HepG2 (cell line): ENCODE results near the gene AHNAK. TPM values are rescaled to one million over a fixed set of nuclear protein-coding genes. Genes with fewer than 3 reads are reported as not detected.

ENCODE experiments used
- ATAC-seq: fragments of 200-7000 bp; cut with Tn5 transposase; 3 replicates; pipeline ENCODE4 v1.9.1; 2020; ENCODE audit warnings: mild to moderate bottlenecking, moderate library complexity
- BruUV-seq: library from RNA; stranded (reverse); fragments of 400-500 nt; replicated peaks from 2 replicates; lab custom pipeline; 2021; lab: Mats Ljungman, UMichigan
- CTCF ChIA-PET: fragments of 300-600 bp; formaldehyde crosslinking; extraction: SDS; loops from one replicate; lab custom pipeline; 2021; ENCODE audit warnings: low total read pairs, inconsistent platforms, low intra/inter-chr PET ratio; lab: Yijun Ruan, JAX
- POLR2A ChIA-PET: fragments of 350-600 bp; sonication (Branson Sonifier 250); formaldehyde crosslinking; loops from one replicate; lab custom pipeline; 2020; ENCODE audit warnings: antibody characterized with exemption, inconsistent platforms; lab: Yijun Ruan, JAX
- DNase-seq: peaks from one replicate; pipeline ENCODE4 v3.0.0-alpha.2; 2015; ENCODE audit warnings: low spot score
- FAIRE-seq: peaks from 3 replicates; lab custom pipeline; 2011; peaks lifted over from hg19 to GRCh38; lab: Jason Lieb, UNC
- H2AFZ ChIP-seq: one replicate; pipeline ENCODE4 v1.6.1; 2011; ENCODE audit warnings: low read length, inconsistent platforms
- H3K27ac ChIP-seq: fragments of 300-600 bp; 3 replicates; pipeline ENCODE4 v1.8.0; 2011; ENCODE audit warnings: mixed run types, mild to moderate bottlenecking, mixed read lengths, low read length, inconsistent platforms; ENCODE audit not compliant: insufficient read depth; ENCODE audit errors: extremely low read length
- H3K27me3 ChIP-seq, 2 experiments: fragments of 200-600 bp in 1 of 2; 2 replicates in 1 of 2; 3 replicates in 1 of 2; pipeline versions ENCODE4 v1.6.0 to v1.8.0; 2011; ENCODE audit warnings: low read length in 2 of 2, mild to moderate bottlenecking in 2 of 2, moderate library complexity in 2 of 2, inconsistent platforms in 1 of 2; ENCODE audit not compliant: insufficient read depth in 2 of 2, control insufficient read depth in 1 of 2
- H3K36me3 ChIP-seq, 2 experiments: fragments of 200-600 bp in 1 of 2; replicated peaks in 1 of 2; 2 replicates in 1 of 2; 3 replicates in 1 of 2; pipeline versions ENCODE4 v1.5.1 to v1.8.0; 2011; ENCODE audit warnings: low read length in 2 of 2, inconsistent platforms in 1 of 2; ENCODE audit not compliant: insufficient read depth in 2 of 2, control insufficient read depth in 1 of 2
- H3K4me1 ChIP-seq: 2 replicates; pipeline ENCODE4 v1.5.1; 2012; ENCODE audit warnings: low read length, inconsistent platforms; ENCODE audit not compliant: insufficient read depth
- H3K4me2 ChIP-seq: 2 replicates; pipeline ENCODE4 v1.6.0; 2011; ENCODE audit warnings: low read depth, low read length, inconsistent platforms
- H3K4me3 ChIP-seq, 3 experiments: fragments of 200-600 bp in 1 of 3; sonication (generic), shearing (Covaris generic) in 1 of 3; replicated peaks in 1 of 3; 2 replicates each; pipeline ENCODE4 v1.5.1; 2011 to 2016; ENCODE audit warnings: low read length in 3 of 3, inconsistent platforms in 2 of 3, low read depth in 2 of 3, mild to moderate bottlenecking in 2 of 3, control low read depth in 1 of 3, mixed read lengths in 1 of 3; ENCODE audit not compliant: insufficient read depth in 1 of 3
- H3K79me2 ChIP-seq: one replicate; pipeline ENCODE4 v1.6.1; 2011; ENCODE audit warnings: low read length, inconsistent platforms; ENCODE audit not compliant: insufficient read depth
- H3K9ac ChIP-seq: 2 replicates; pipeline ENCODE4 v1.6.0; 2011; ENCODE audit warnings: mild to moderate bottlenecking, low read depth, low read length, inconsistent platforms; ENCODE audit not compliant: insufficient read depth
- H3K9me3 ChIP-seq: 2 replicates; pipeline ENCODE4 v1.5.1; 2012; ENCODE audit warnings: mild to moderate bottlenecking, low read length
- H4K20me1 ChIP-seq: 2 replicates; pipeline ENCODE4 v1.6.0; 2011; ENCODE audit warnings: inconsistent platforms, mild to moderate bottlenecking, low read length, moderate library complexity; ENCODE audit not compliant: insufficient read depth
- DR1 ChIP-seq: sonication (generic); formaldehyde crosslinking; IDR thresholded peaks from 2 replicates; pipeline ENCODE4 v1.8.0; 2021; ENCODE audit warnings: mild to moderate bottlenecking, missing genetic modification reagents, inconsistent platforms
- EP300 ChIP-seq, 3 experiments: sonication (generic) in 1 of 3; formaldehyde crosslinking in 1 of 3; IDR thresholded peaks; 2 replicates each; pipeline versions ENCODE4 v1.5.1 to v1.6.1; 2011 to 2020; ENCODE audit warnings: low read depth in 2 of 3, low read length in 2 of 3, borderline replicate concordance in 1 of 3, improper control_type of control experiment in 1 of 3, mild to moderate bottlenecking in 1 of 3, missing genetic modification reagents in 1 of 3, moderate library complexity in 1 of 3
- MAX ChIP-seq: IDR thresholded peaks from 2 replicates; pipeline ENCODE4 v1.6.1; 2012; ENCODE audit warnings: inconsistent platforms
- PHF21A ChIP-seq: sonication (generic); formaldehyde crosslinking; IDR thresholded peaks from 2 replicates; pipeline ENCODE4 v1.5.0; 2020; ENCODE audit warnings: mild to moderate bottlenecking, missing genetic modification reagents
- PITX1 ChIP-seq: sonication (generic); formaldehyde crosslinking; IDR thresholded peaks from 2 replicates; pipeline ENCODE4 v1.5.1; 2020; ENCODE audit warnings: mild to moderate bottlenecking, missing genetic modification reagents
- RCOR2 ChIP-seq: IDR thresholded peaks from 2 replicates; pipeline ENCODE4 v1.6.1; 2016; ENCODE audit warnings: missing biosample characterization, missing genetic modification reagents
- SIN3A ChIP-seq: IDR thresholded peaks from 2 replicates; pipeline ENCODE4 v1.6.1; 2011; ENCODE audit warnings: low read depth, mild to moderate bottlenecking, control low read depth, low read length, borderline replicate concordance
- SOX6 ChIP-seq, 2 experiments: fragments of 450-650 bp in 1 of 2; sonication (generic) in 1 of 2; formaldehyde crosslinking in 1 of 2; IDR thresholded peaks; 2 replicates each; pipeline versions ENCODE4 v1.4.0 to v1.6.1; 2017 to 2020; ENCODE audit warnings: antibody characterized with exemption in 1 of 2, mild to moderate bottlenecking in 1 of 2, missing genetic modification reagents in 1 of 2
- SP5 ChIP-seq: IDR thresholded peaks from 2 replicates; pipeline ENCODE4 v1.6.1; 2016; ENCODE audit warnings: low read depth, borderline replicate concordance
- ZNF317 ChIP-seq: sonication (generic); formaldehyde crosslinking; IDR thresholded peaks from 2 replicates; pipeline ENCODE4 v1.5.0; 2020; ENCODE audit warnings: mild to moderate bottlenecking, missing genetic modification reagents
- ZNF331 ChIP-seq: sonication (generic); formaldehyde crosslinking; IDR thresholded peaks from 2 replicates; pipeline ENCODE4 v1.4.0; 2020; ENCODE audit warnings: missing genetic modification reagents
- ZNF550 ChIP-seq: sonication (generic); formaldehyde crosslinking; IDR thresholded peaks from 2 replicates; pipeline ENCODE4 v1.4.0; 2020; ENCODE audit warnings: mild to moderate bottlenecking, missing genetic modification reagents, borderline replicate concordance
- ZNF724P ChIP-seq: sonication (generic); formaldehyde crosslinking; IDR thresholded peaks from 2 replicates; pipeline ENCODE4 v1.8.0; 2022; ENCODE audit warnings: missing genetic modification reagents, borderline replicate concordance
- ZNF777 ChIP-seq: sonication (generic); formaldehyde crosslinking; IDR thresholded peaks from 2 replicates; pipeline ENCODE4 v1.4.0; 2020; ENCODE audit warnings: missing genetic modification reagents
- WGBS: methylation state at CpG from one replicate; pipeline ENCODE4 v1.1.6; 2017; ENCODE audit warnings: low lambda C conversion rate; 5-methylcytosine and 5-hydroxymethylcytosine counted together
- in situ Hi-C: cut with HindIII; loops from 2 replicates; pipeline ENCODE4 v1.10.0; 2017; ENCODE audit warnings: low pct_unique_long_range_greater_than_20kb; ENCODE audit not compliant: extremely low pct_ligation_motif_present
- intact Hi-C: fragments of 100-400 bp; cut with micrococcal nuclease; formaldehyde crosslinking; loops from one replicate; pipeline ENCODE4 v1.10.0; 2022; ENCODE audit not compliant: unreplicated experiment
- polyA plus RNA-seq, 8 experiments: library from polyadenylated mRNA; depleted of rRNA in 3 of 8; stranded (reverse) in 7 of 8; unstranded in 1 of 8; fragments of >200 nt; fragmentation: Illumina TruSeq in 4 of 8; extraction: Trizol in 4 of 8; gene quantifications; 2 replicates each; pipeline versions ENCODE4 v1.2.1 to v1.2.3, GENCODE V29; 2011 to 2016; ENCODE audit warnings: low read depth in 4 of 8, missing spikeins in 1 of 8, mixed read lengths in 1 of 8; ENCODE audit not compliant: insufficient read depth in 1 of 8
- total RNA-seq, 5 experiments: library from RNA; depleted of rRNA; stranded (reverse); fragments of >200 nt; fragmentation: Illumina TruSeq; extraction: Trizol; gene quantifications; 2 replicates each; pipeline ENCODE4 v1.2.3, GENCODE V29; 2016; ENCODE audit warnings: low read depth in 1 of 5
- TF ChIP-seq, protein P1 (sequence below): sonication (generic); formaldehyde crosslinking; IDR thresholded peaks from 2 replicates; pipeline ENCODE4 v1.8.1; 2023; ENCODE audit warnings: mild to moderate bottlenecking, missing genetic modification reagents, borderline replicate concordance
- TF ChIP-seq, protein P2 (sequence below): sonication (generic); formaldehyde crosslinking; IDR thresholded peaks from 2 replicates; pipeline ENCODE4 v1.5.0; 2020; ENCODE audit warnings: mild to moderate bottlenecking, missing genetic modification reagents

Gene AHNAK
- total and polyA plus RNA-seq, 2 of the 13 experiments (the other 11 are each of a cell fraction or from before 2014, with no cell fraction given), result 23.4 to 25.0 TPM

DNA sequence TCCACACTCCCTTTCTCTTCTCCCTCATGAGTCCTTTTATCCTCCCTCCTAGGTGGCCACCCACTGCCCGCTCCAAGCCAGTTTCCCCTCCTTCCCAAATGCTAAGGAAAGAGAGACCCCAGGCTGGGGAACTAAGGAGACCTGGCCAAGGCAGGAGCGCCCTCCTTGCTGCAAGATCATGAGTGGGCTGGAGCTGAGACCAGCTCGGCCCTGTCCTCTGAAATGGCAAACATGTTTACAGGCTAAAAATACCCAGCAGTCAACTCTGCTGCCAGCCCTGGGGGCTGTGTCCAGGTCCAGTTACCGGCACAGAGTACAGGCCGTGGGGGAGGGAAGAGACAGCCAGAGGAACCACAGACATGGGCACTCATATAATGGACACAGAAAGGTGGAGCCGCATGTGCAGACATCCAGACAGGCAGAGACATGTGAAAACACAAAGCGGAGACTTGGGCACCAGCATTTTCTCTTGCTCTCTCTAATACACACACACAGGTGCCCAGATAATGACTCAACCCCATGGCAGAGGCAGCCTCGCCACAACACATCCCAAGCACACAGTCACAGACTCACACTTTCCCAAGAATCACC is 1.2 kb upstream of the AHNAK start (continued):
- TF ChIP-seq SP5 (CRISPR knock-in tag), result peak; percentile 30; the same call in 1 of the 2 replicates
- TF ChIP-seq MAX, result peak; percentile 52
- 0 out of 4 replicates have a peak, but pooled peaks of 1 of the 2 experiments have one; percentile 20 for TF ChIP-seq EP300 (IDR thresholded peaks at IDR 0.05; ENCODE audit: low read depth in 2 of 2, low read length in 2 of 2)
- peak; percentile 54; the same call in 1 of the 2 replicates for TF ChIP-seq EP300 (CRISPR knock-in tag; IDR thresholded peaks at IDR 0.05; ENCODE audit: borderline replicate concordance)
- no peak for TF ChIP-seq DR1 (CRISPR knock-in tag)
- peak; percentile 82 for TF ChIP-seq ZNF317 (CRISPR knock-in tag)
- peak; percentile 67; the same call in 1 of the 2 replicates for TF ChIP-seq ZNF331 (CRISPR knock-in tag)
- TF ChIP-seq, all 625 proteins: peak for 146

- FAIRE-seq, result no peak
- CTCF ChIA-PET, result interaction anchor here (1.5 kb wide), 1 partner anchor 50 kb away, joined by 3 read pairs; no protein-coding TSS in a partner anchor
- no TSS peak for BruUV-seq
- TF ChIP-seq ZNF777, result peak; percentile 28; the same call in 1 of the 2 replicates
- TF ChIP-seq, protein P1, sequence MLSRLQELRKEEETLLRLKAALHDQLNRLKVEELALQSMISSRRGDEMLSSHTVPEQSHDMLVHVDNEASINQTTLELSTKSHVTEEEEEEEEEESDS, result no peak
- TF ChIP-seq PHF21A (CRISPR knock-in tag), result peak; percentile 16; the same call in 1 of the 2 replicates
- TF ChIP-seq ZNF724P (CRISPR knock-in tag), result peak; percentile 75; the same call in 1 of the 2 replicates
- TF ChIP-seq SOX6 (IDR thresholded peaks at IDR 0.05), result no peak
- TF ChIP-seq SOX6 (CRISPR knock-in tag; IDR thresholded peaks at IDR 0.05), result no peak
- TF ChIP-seq RCOR2 (CRISPR knock-in tag), result no peak
- no peak for TF ChIP-seq PITX1 (CRISPR knock-in tag)
- no peak for TF ChIP-seq ZNF550
- TF ChIP-seq SIN3A, result no peak
- TF ChIP-seq, protein P2, sequence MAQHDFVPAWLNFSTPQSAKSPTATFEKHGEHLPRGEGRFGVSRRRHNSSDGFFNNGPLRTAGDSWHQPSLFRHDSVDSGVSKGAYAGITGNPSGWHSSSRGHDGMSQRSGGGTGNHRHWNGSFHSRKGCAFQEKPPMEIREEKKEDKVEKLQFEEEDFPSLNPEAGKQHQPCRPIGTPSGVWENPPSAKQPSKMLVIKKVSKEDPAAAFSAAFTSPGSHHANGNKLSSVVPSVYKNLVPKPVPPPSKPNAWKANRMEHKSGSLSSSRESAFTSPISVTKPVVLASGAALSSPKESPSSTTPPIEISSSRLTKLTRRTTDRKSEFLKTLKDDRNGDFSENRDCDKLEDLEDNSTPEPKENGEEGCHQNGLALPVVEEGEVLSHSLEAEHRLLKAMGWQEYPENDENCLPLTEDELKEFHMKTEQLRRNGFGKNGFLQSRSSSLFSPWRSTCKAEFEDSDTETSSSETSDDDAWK (CRISPR knock-in tag), result no peak
These were observed 471 bp upstream of the AHNAK start for GRCh38 chr11:62546929-62547625.

More at GRCh38 chr11:62546929-62547625, 471 bp upstream of the AHNAK start:
- WGBS, result under 1% methylated on average over 24 of the region's 40 CpGs
- ATAC-seq (peak; percentile 20), DNase-seq (no peak)
- Histone ChIP-seq H4K20me1 (peaks cover 33% of the 10 kb centered on the region), H2AFZ (no peak overlapping the region), H3K27ac (peak overlapping the region; percentile 96), H3K36me3 (no peaks in the 10 kb centered on the region; a peak in 1 of 5 replicates), H3K4me2 (peak overlapping the region; percentile 99), H3K4me3 (peak overlapping the region; percentile 79 to 93 (median 79)), H3K4me1 (peaks cover 71% of the 10 kb centered on the region), H3K9me3 (no peaks in the 10 kb centered on the region), H3K27me3 (no peaks in the 10 kb centered on the region), H3K79me2 (peaks cover 44% of the 10 kb centered on the region), H3K9ac (peak overlapping the region; percentile 96)
- POLR2A ChIA-PET, result interaction anchor here (0.6 to 4.8 kb wide), 28 partner anchors 9 to 732 kb away, joined by 3 to 45 read pairs (median 5); partner anchors contain the start of genes C11orf98, CSKMT, EEF1G and HNRNPUL2
- intact Hi-C loops, result loop anchor here (10.0 kb wide), 1 partner anchor 152 kb away; no protein-coding TSS in a partner anchor
- in situ Hi-C loops, result no loop called here
